A375 (cell line): ENCODE measurements around the gene CES3. TPM values are rescaled to one million over a fixed set of nuclear protein-coding genes. Genes with fewer than 3 reads are reported as not detected.

ENCODE experiments used
- small RNA-seq: library from RNA; depleted of rRNA; stranded (forward); fragments of <200 nt; gene quantifications from one replicate; pipeline ENCODE3, GENCODE V24; 2014
- total RNA-seq: library from RNA; depleted of rRNA; stranded (reverse); fragments of >200 nt; shearing (Covaris generic); gene quantifications from 2 replicates; pipeline ENCODE4 v1.2.3, GENCODE V29; 2014; rRNA removed

Gene CES3
- total RNA-seq, result 1.3 and 4.5 TPM in 2 replicates

GRCh38 chr16:66961065-66961744, at the start of gene CES3:
CES3 (plus strand) TSS chr16:66961266; CDS start chr16:66961308, 42 bp downstream.

GRCh38 chr16:66918803-66919568, 42.1 kb upstream of the CES3 start, which contains the start of gene CDH16:
CDH16 (minus strand) TSS chr16:66918885; CDS start chr16:66918065, 820 bp downstream.

GRCh38 chr16:66925322-66925840, 35.7 kb upstream of the CES3 start, which contains the start of gene RRAD:
RRAD (minus strand) TSS chr16:66925535; CDS start chr16:66925179, 356 bp downstream.

GRCh38 chr16:66934138-66934838, 26.8 kb upstream of the CES3 start, which contains the start of gene CIAO2B:
CIAO2B (minus strand) TSS chr16:66934402; CDS start chr16:66934364, 38 bp downstream.

GRCh38 chr16:66935314-66936011, 25.6 kb upstream of the CES3 start, which contains the start of gene CES2:
CES2 (plus strand) TSS chr16:66935516; CDS start chr16:66935636, 120 bp downstream.

GRCh38 chr16:66988197-66988788, 27.2 kb downstream of the CES3 start, which contains the start of gene CES4A:
CES4A (plus strand) TSS chr16:66988589; CDS start chr16:66988773, 184 bp downstream.

Small RNA genes within 50 kb of the gene (small RNA-seq; reads per million reads assigned to genes)
- not detected for gene RN7SL543P

Other genes starting within 250 kb of the CES3 start
- 98.4 and 109 TPM in 2 replicates for gene DYNC1LI2, start 209.7 kb upstream of the CES3 start, total RNA-seq
- gene TERB1, start 159.7 kb upstream of the CES3 start, total RNA-seq, result not detected in 2 replicates
- 82.9 and 106 TPM in 2 replicates for gene NAE1, start 130.3 kb upstream of the CES3 start, total RNA-seq
- not detected in 2 replicates for gene CA7, start 116.9 kb upstream of the CES3 start, total RNA-seq
- 5.7 and 6.2 TPM in 2 replicates for gene PDP2, start 80.8 kb upstream of the CES3 start, total RNA-seq
- not detected in 2 replicates for gene CDH16, start 42.4 kb upstream of the CES3 start, total RNA-seq
- gene RRAD, start 35.7 kb upstream of the CES3 start, total RNA-seq, result 0.11 and 0.68 TPM in 2 replicates
- 255 and 274 TPM in 2 replicates for gene CIAO2B, start 26.9 kb upstream of the CES3 start, total RNA-seq
- gene CES2, start 25.8 kb upstream of the CES3 start, total RNA-seq, result 31.8 and 39.1 TPM in 2 replicates
- 0.72 TPM in 1 of 2 replicates, not detected in the other for gene CES4A, start 27.3 kb downstream of the CES3 start, total RNA-seq
- gene CBFB, start 67.9 kb downstream of the CES3 start, total RNA-seq, result 123 and 128 TPM in 2 replicates
- gene PHAF1, start 148.7 kb downstream of the CES3 start, total RNA-seq, result 8.0 and 10.1 TPM in 2 replicates
- 0.42 and 0.45 TPM in 2 replicates for gene B3GNT9, start 189.7 kb downstream of the CES3 start, total RNA-seq
- 9.9 and 11.5 TPM in 2 replicates for gene TRADD, start 198.6 kb downstream of the CES3 start, total RNA-seq
- 9.3 and 17.5 TPM in 2 replicates for gene FBXL8, start 198.7 kb downstream of the CES3 start, total RNA-seq
- gene HSF4, start 203.5 kb downstream of the CES3 start, total RNA-seq, result 16.1 and 23.6 TPM in 2 replicates
- 35.3 and 38.1 TPM in 2 replicates for gene NOL3, start 209.3 kb downstream of the CES3 start, total RNA-seq
- 24.4 and 25.3 TPM in 2 replicates for gene MATCAP1, start 222.7 kb downstream of the CES3 start, total RNA-seq
- gene EXOC3L1, start 228.9 kb downstream of the CES3 start, total RNA-seq, result 0.13 TPM in 1 of 2 replicates, not detected in the other
- 175 and 180 TPM in 2 replicates for gene E2F4, start 230.9 kb downstream of the CES3 start, total RNA-seq
- gene ELMO3, start 237.9 kb downstream of the CES3 start, total RNA-seq, result 1.6 and 3.5 TPM in 2 replicates